Esophagus squamous epithelium (tissue), 4 donors: ENCODE data around the gene PDE10A.

Experiments
- CTCF ChIP-seq, 6 experiments: fragments of 450-650 bp in 4 of 6; fragments of 200-600 bp in 2 of 6; sonication (generic) in 2 of 6; IDR thresholded peaks; one replicate each; pipeline ENCODE4 v1.5.1; 2016 to 2019; ENCODE audit warnings: antibody characterized with exemption in 6 of 6, mild to moderate bottlenecking in 4 of 6, moderate library complexity in 4 of 6
- POLR2A ChIP-seq, 4 donors: fragments of 450-650 bp; IDR thresholded peaks; one replicate each; pipeline ENCODE4 v1.6.1; 2017; ENCODE audit warnings: antibody characterized with exemption in 4 of 4, mild to moderate bottlenecking in 4 of 4, moderate library complexity in 3 of 4

- TF ChIP-seq POLR2A (IDR thresholded peaks at IDR 0.05) = no peak
- no peak for TF ChIP-seq CTCF (IDR thresholded peaks at IDR 0.05)
Measured at GRCh38 chr6:165545806-165546205, 117.2 kb downstream of the PDE10A start.
